DMS153 treated with DMSO at 0.1 percent for 48 hours (cell line): Measurements from ENCODE around the gene ERN2.

ENCODE experiments used
- DNase-seq: peaks from one replicate; lab custom pipeline; 2025; ENCODE audit not compliant: unreplicated experiment; lab: John Stamatoyannopoulos, UW

The ERN2 gene

GRCh38 chr16:23640931-23641765, 71.9 kb downstream of the ERN2 start, which contains the start of the genes DCTN5 and PALB2:
Gene DCTN5, plus strand, starts transcription at chr16:23641466. Its CDS starts 77 bp downstream, at chr16:23641543.
Gene PALB2, minus strand, starts transcription at chr16:23641310. Its CDS starts 153 bp downstream, at chr16:23641157.
- peak; percentile 89 for DNase-seq

GRCh38 chr16:23640615-23640930, 72.4 kb downstream of the ERN2 start:
- no peak for DNase-seq
